ENCODE data around the gene UMODL1. TPM values are rescaled to one million over a fixed set of nuclear protein-coding genes. Genes with fewer than 3 reads are reported as not detected.
A peak's percentile ranks its signal among the peaks of the same experiment; 100 is the strongest.

Gene UMODL1
- polyA plus RNA-seq, 1 donor: 0.67 TPM

- peak; percentile 51 to 57 for DNase-seq
- Histone ChIP-seq H3K27me3 (ENCODE audit: control insufficient read depth, insufficient read depth, low read length) (no peaks in the 10 kb centered on the region), H3K9me3 (ENCODE audit: control insufficient read depth, low read depth, low read length) (no peaks in the 10 kb centered on the region), H3K27ac (ENCODE audit: low read length) (no peak overlapping the region), H3K4me1 (ENCODE audit: control insufficient read depth, insufficient read depth, low read length) (peaks cover 3% of the 10 kb centered on the region), H3K4me3 (ENCODE audit: low read length) (no peak overlapping the region), H3K36me3 (ENCODE audit: control insufficient read depth, insufficient read depth, low read length) (no peaks in the 10 kb centered on the region)
- no CpG with 5 or more reads among the region's 15 CpGs for WGBS (ENCODE audit: insufficient coverage, low lambda C conversion rate)
These were observed 74.6 kb downstream of the UMODL1 start for GRCh38 chr21:42145569-42146272.

GRCh38 chr21:42146273-42146805 is 75.2 kb downstream of the UMODL1 start:
- H3K36me3 ChIP-seq (ENCODE audit: control insufficient read depth, insufficient read depth, low read length): no peaks in the 10 kb centered on the region
- H3K9me3 ChIP-seq (ENCODE audit: control insufficient read depth, low read depth, low read length): no peaks in the 10 kb centered on the region
- H3K4me1 ChIP-seq (ENCODE audit: control insufficient read depth, insufficient read depth, low read length): peaks cover 3% of the 10 kb centered on the region
- WGBS (ENCODE audit: insufficient coverage, low lambda C conversion rate): no CpG with 5 or more reads among the region's 10 CpGs
- H3K27me3 ChIP-seq (ENCODE audit: control insufficient read depth, insufficient read depth, low read length): no peaks in the 10 kb centered on the region
- no peak overlapping the region for H3K27ac ChIP-seq (ENCODE audit: low read length)
- H3K4me3 ChIP-seq (ENCODE audit: low read length): no peak overlapping the region
- no peak for DNase-seq

- H3K4me1 ChIP-seq (ENCODE audit: control insufficient read depth, insufficient read depth, low read length): peaks cover 3% of the 10 kb centered on the region
- no peak overlapping the region for H3K4me3 ChIP-seq (ENCODE audit: low read length)
- no peaks in the 10 kb centered on the region for H3K9me3 ChIP-seq (ENCODE audit: control insufficient read depth, low read depth, low read length)
- no peak overlapping the region for H3K27ac ChIP-seq (ENCODE audit: low read length)
- no CpG with 5 or more reads among the region's 19 CpGs for WGBS (ENCODE audit: insufficient coverage, low lambda C conversion rate)
- H3K36me3 ChIP-seq (ENCODE audit: control insufficient read depth, insufficient read depth, low read length): no peaks in the 10 kb centered on the region
- DNase-seq: no peak
- H3K27me3 ChIP-seq (ENCODE audit: control insufficient read depth, insufficient read depth, low read length): no peaks in the 10 kb centered on the region
These were observed 75.7 kb downstream of the UMODL1 start for GRCh38 chr21:42146821-42147220.

- Histone ChIP-seq H3K9me3 (ENCODE audit: control insufficient read depth, low read depth, low read length) (no peaks in the 10 kb centered on the region), H3K27me3 (ENCODE audit: control insufficient read depth, insufficient read depth, low read length) (no peaks in the 10 kb centered on the region), H3K36me3 (ENCODE audit: control insufficient read depth, insufficient read depth, low read length) (no peaks in the 10 kb centered on the region), H3K4me1 (ENCODE audit: control insufficient read depth, insufficient read depth, low read length) (peaks cover 3% of the 10 kb centered on the region), H3K27ac (ENCODE audit: low read length) (no peak overlapping the region), H3K4me3 (ENCODE audit: low read length) (no peak overlapping the region)
- DNase-seq: no peak
- WGBS (ENCODE audit: insufficient coverage, low lambda C conversion rate): no CpG with 5 or more reads among the region's 13 CpGs
These were observed 76.4 kb downstream of the UMODL1 start for GRCh38 chr21:42147386-42148020.

GRCh38 chr21:42148097-42148496 is 77.0 kb downstream of the UMODL1 start:
- H3K27ac ChIP-seq (ENCODE audit: low read length): no peak overlapping the region
- peaks cover 3% of the 10 kb centered on the region for H3K4me1 ChIP-seq (ENCODE audit: control insufficient read depth, insufficient read depth, low read length)
- H3K4me3 ChIP-seq (ENCODE audit: low read length): no peak overlapping the region
- no peaks in the 10 kb centered on the region for H3K36me3 ChIP-seq (ENCODE audit: control insufficient read depth, insufficient read depth, low read length)
- H3K9me3 ChIP-seq (ENCODE audit: control insufficient read depth, low read depth, low read length): no peaks in the 10 kb centered on the region
- no CpG with 5 or more reads among the region's 2 CpGs for WGBS (ENCODE audit: insufficient coverage, low lambda C conversion rate)
- no peaks in the 10 kb centered on the region for H3K27me3 ChIP-seq (ENCODE audit: control insufficient read depth, insufficient read depth, low read length)
- DNase-seq: no peak

GRCh38 chr21:42148584-42148983 is 77.5 kb downstream of the UMODL1 start:
- no CpG with 5 or more reads among the region's 3 CpGs for WGBS (ENCODE audit: insufficient coverage, low lambda C conversion rate)
- H3K4me3 ChIP-seq (ENCODE audit: low read length): no peak overlapping the region
- H3K27ac ChIP-seq (ENCODE audit: low read length): no peak overlapping the region
- no peaks in the 10 kb centered on the region for H3K27me3 ChIP-seq (ENCODE audit: control insufficient read depth, insufficient read depth, low read length)
- no peaks in the 10 kb centered on the region for H3K9me3 ChIP-seq (ENCODE audit: control insufficient read depth, low read depth, low read length)
- DNase-seq: no peak
- no peaks in the 10 kb centered on the region for H3K36me3 ChIP-seq (ENCODE audit: control insufficient read depth, insufficient read depth, low read length)
- peaks cover 3% of the 10 kb centered on the region for H3K4me1 ChIP-seq (ENCODE audit: control insufficient read depth, insufficient read depth, low read length)

- peaks cover 3% of the 10 kb centered on the region for H3K4me1 ChIP-seq (ENCODE audit: control insufficient read depth, insufficient read depth, low read length)
- H3K36me3 ChIP-seq (ENCODE audit: control insufficient read depth, insufficient read depth, low read length): no peaks in the 10 kb centered on the region
- no peaks in the 10 kb centered on the region for H3K27me3 ChIP-seq (ENCODE audit: control insufficient read depth, insufficient read depth, low read length)
- no CpG with 5 or more reads among the region's 21 CpGs for WGBS (ENCODE audit: insufficient coverage, low lambda C conversion rate)
- no peaks in the 10 kb centered on the region for H3K9me3 ChIP-seq (ENCODE audit: control insufficient read depth, low read depth, low read length)
- no peak overlapping the region for H3K27ac ChIP-seq (ENCODE audit: low read length)
- no peak for DNase-seq
- H3K4me3 ChIP-seq (ENCODE audit: low read length): no peak overlapping the region
These were observed 78.7 kb downstream of the UMODL1 start for GRCh38 chr21:42149656-42150473.

- DNase-seq: no peak
- Histone ChIP-seq H3K4me1 (ENCODE audit: control insufficient read depth, insufficient read depth, low read length) (no peaks in the 10 kb centered on the region), H3K4me3 (ENCODE audit: low read length) (no peak overlapping the region), H3K27me3 (ENCODE audit: control insufficient read depth, insufficient read depth, low read length) (no peaks in the 10 kb centered on the region), H3K36me3 (ENCODE audit: control insufficient read depth, insufficient read depth, low read length) (no peaks in the 10 kb centered on the region), H3K9me3 (ENCODE audit: control insufficient read depth, low read depth, low read length) (no peaks in the 10 kb centered on the region), H3K27ac (ENCODE audit: low read length) (no peak overlapping the region)
- no CpG with 5 or more reads among the region's 13 CpGs for WGBS (ENCODE audit: insufficient coverage, low lambda C conversion rate)
These were observed 79.5 kb downstream of the UMODL1 start for GRCh38 chr21:42150474-42151085.

GRCh38 chr21:42151148-42151947 is 80.2 kb downstream of the UMODL1 start:
- H3K9me3 ChIP-seq (ENCODE audit: control insufficient read depth, low read depth, low read length): no peaks in the 10 kb centered on the region
- H3K4me3 ChIP-seq (ENCODE audit: low read length): no peak overlapping the region
- H3K27me3 ChIP-seq (ENCODE audit: control insufficient read depth, insufficient read depth, low read length): no peaks in the 10 kb centered on the region
- no peak overlapping the region for H3K27ac ChIP-seq (ENCODE audit: low read length)
- DNase-seq: no peak
- WGBS (ENCODE audit: insufficient coverage, low lambda C conversion rate): no CpG with 5 or more reads among the region's 12 CpGs
- no peaks in the 10 kb centered on the region for H3K36me3 ChIP-seq (ENCODE audit: control insufficient read depth, insufficient read depth, low read length)
- H3K4me1 ChIP-seq (ENCODE audit: control insufficient read depth, insufficient read depth, low read length): no peaks in the 10 kb centered on the region

- no peaks in the 10 kb centered on the region for H3K4me1 ChIP-seq (ENCODE audit: control insufficient read depth, insufficient read depth, low read length)
- H3K27me3 ChIP-seq (ENCODE audit: control insufficient read depth, insufficient read depth, low read length): no peaks in the 10 kb centered on the region
- no peak overlapping the region for H3K27ac ChIP-seq (ENCODE audit: low read length)
- no peak overlapping the region for H3K4me3 ChIP-seq (ENCODE audit: low read length)
- no peak for DNase-seq
- no peaks in the 10 kb centered on the region for H3K9me3 ChIP-seq (ENCODE audit: control insufficient read depth, low read depth, low read length)
- no peaks in the 10 kb centered on the region for H3K36me3 ChIP-seq (ENCODE audit: control insufficient read depth, insufficient read depth, low read length)
These were observed 80.8 kb downstream of the UMODL1 start for GRCh38 chr21:42151948-42152220.

Measured in large intestine (tissue), 3 donors.